IMR-90 (cell line): ENCODE measurements around the gene DEFB124. TPM values are rescaled to one million over a fixed set of nuclear protein-coding genes. Genes with fewer than 3 reads are reported as not detected.
A peak's percentile ranks its signal among the peaks of the same experiment; 100 is the strongest.

ENCODE experiments used
- ATAC-seq: fragments of 200-7000 bp; cut with Tn5 transposase; 2 replicates; pipeline ENCODE4 v1.9.1; 2020; ENCODE audit warnings: low read depth, mild to moderate bottlenecking, moderate library complexity
- BruUV-seq: library from RNA; stranded (reverse); fragments of 400-500 nt; replicated peaks from 2 replicates; lab custom pipeline; 2021; lab: Mats Ljungman, UMichigan
- CTCF ChIA-PET: fragments of 300-600 bp; formaldehyde crosslinking; extraction: SDS; loops from one replicate; lab custom pipeline; 2021; ENCODE audit warnings: antibody characterized with exemption; lab: Yijun Ruan, JAX
- POLR2A ChIA-PET: fragments of 300-600 bp; sonication (Branson Sonifier 250); formaldehyde crosslinking; loops from one replicate; lab custom pipeline; 2022; ENCODE audit warnings: antibody characterized with exemption; ENCODE audit not compliant: unreplicated experiment; lab: Charles Lee
- DNase-seq: peaks from one replicate; pipeline ENCODE4 v3.0.0; 2013
- H2AFZ ChIP-seq: replicated peaks from 2 replicates; pipeline ENCODE3; 2013; ENCODE audit warnings: low read length, mild to moderate bottlenecking; ENCODE audit not compliant: poor library complexity
- H2AK5ac ChIP-seq: 2 replicates; pipeline ENCODE4 v1.6.1; 2013; ENCODE audit warnings: low read depth, low read length, inconsistent platforms
- H2AK9ac ChIP-seq: replicated peaks from 2 replicates; pipeline ENCODE3; 2013; ENCODE audit warnings: mild to moderate bottlenecking, low read depth, low read length, moderate library complexity; ENCODE audit not compliant: poor library complexity
- H2BK120ac ChIP-seq: 2 replicates; pipeline ENCODE4 v1.6.1; 2013; ENCODE audit warnings: low read depth, low read length, inconsistent platforms
- H2BK15ac ChIP-seq: 3 replicates; pipeline ENCODE4 v1.6.1; 2013; ENCODE audit warnings: low read depth, low read length, inconsistent platforms
- H2BK20ac ChIP-seq: 2 replicates; pipeline ENCODE4 v1.6.1; 2013; ENCODE audit warnings: low read depth, mild to moderate bottlenecking, inconsistent platforms, low read length, moderate library complexity
- H2BK5ac ChIP-seq: 2 replicates; pipeline ENCODE4 v1.6.1; 2013; ENCODE audit warnings: mild to moderate bottlenecking, low read depth, low read length, inconsistent platforms; ENCODE audit not compliant: poor library complexity, severe bottlenecking
- H3K14ac ChIP-seq: replicated peaks from 2 replicates; pipeline ENCODE4 v1.6.1; 2013; ENCODE audit warnings: low read depth, low read length, inconsistent platforms
- H3K18ac ChIP-seq: 2 replicates; pipeline ENCODE4 v1.6.1; 2013; ENCODE audit warnings: low read depth, low read length, control low read depth
- H3K23ac ChIP-seq: 2 replicates; pipeline ENCODE4 v1.6.1; 2013; ENCODE audit warnings: low read depth, low read length, inconsistent platforms
- H3K27ac ChIP-seq: 2 replicates; pipeline ENCODE4 v1.5.1; 2013; ENCODE audit warnings: mild to moderate bottlenecking, control low read depth, low read length; ENCODE audit not compliant: insufficient read depth
- H3K27me3 ChIP-seq: 2 replicates; pipeline ENCODE4 v1.6.1; 2013; ENCODE audit warnings: low read length; ENCODE audit not compliant: control insufficient read depth, insufficient read depth
- H3K36me3 ChIP-seq: 2 replicates; pipeline ENCODE4 v1.6.1; 2013; ENCODE audit warnings: low read length, mixed read lengths; ENCODE audit not compliant: control insufficient read depth, insufficient read depth
- H3K4ac ChIP-seq: 2 replicates; pipeline ENCODE4 v1.6.1; 2013; ENCODE audit warnings: low read depth, low read length, inconsistent platforms
- H3K4me1 ChIP-seq: 2 replicates; pipeline ENCODE4 v1.6.1; 2013; ENCODE audit warnings: low read length, mixed read lengths; ENCODE audit not compliant: control insufficient read depth, insufficient read depth
- H3K4me2 ChIP-seq: 2 replicates; pipeline ENCODE4 v1.6.1; 2013; ENCODE audit warnings: low read depth, mild to moderate bottlenecking, control low read depth, low read length, moderate library complexity
- H3K4me3 ChIP-seq: 2 replicates; pipeline ENCODE4 v1.5.1; 2013; ENCODE audit warnings: low read depth, mild to moderate bottlenecking, control low read depth, low read length, moderate library complexity; ENCODE audit not compliant: insufficient read depth
- H3K56ac ChIP-seq: 2 replicates; pipeline ENCODE4 v1.6.1; 2013; ENCODE audit warnings: low read length, inconsistent platforms; ENCODE audit not compliant: insufficient read depth; ENCODE audit errors: extremely low read depth
- H3K79me1 ChIP-seq, 2 experiments: 2 replicates each; pipeline ENCODE4 v1.6.1; 2013; ENCODE audit warnings: low read length in 2 of 2, inconsistent platforms in 1 of 2, low read depth in 1 of 2
- H3K9ac ChIP-seq: 2 replicates; pipeline ENCODE4 v1.6.1; 2013; ENCODE audit warnings: low read depth, low read length, control low read depth
- H3K9me1 ChIP-seq: 2 replicates; pipeline ENCODE4 v1.6.1; 2013; ENCODE audit warnings: low read length, inconsistent platforms; ENCODE audit not compliant: insufficient read depth
- H3K9me3 ChIP-seq: 2 replicates; pipeline ENCODE4 v1.6.1; 2013; ENCODE audit warnings: low read length; ENCODE audit not compliant: control insufficient read depth, insufficient read depth
- H4K20me1 ChIP-seq: 2 replicates; pipeline ENCODE4 v1.6.1; 2013; ENCODE audit warnings: low read length, inconsistent platforms; ENCODE audit not compliant: insufficient read depth
- H4K5ac ChIP-seq: 2 replicates; pipeline ENCODE4 v1.6.1; 2013; ENCODE audit warnings: mild to moderate bottlenecking, low read depth, low read length, control low read depth
- H4K8ac ChIP-seq, 2 experiments: 2 replicates each; pipeline ENCODE4 v1.6.1; 2013; ENCODE audit warnings: low read depth in 2 of 2, low read length in 2 of 2, control low read depth in 1 of 2, inconsistent platforms in 1 of 2
- H4K91ac ChIP-seq: 2 replicates; pipeline ENCODE4 v1.6.1; 2013; ENCODE audit warnings: low read depth, low read length, inconsistent platforms; ENCODE audit not compliant: insufficient read depth
- BHLHE40 ChIP-seq: fragments of 150-350 bp; IDR thresholded peaks from 2 replicates; pipeline ENCODE4 v1.6.1; 2016; ENCODE audit warnings: mild to moderate bottlenecking, low read depth, low read length
- CEBPB ChIP-seq: IDR thresholded peaks from 2 replicates; pipeline ENCODE4 v1.6.1; 2012; ENCODE audit warnings: low read depth, low read length, improper control_type of control experiment
- WGBS, 2 experiments: methylation state at CpG; one replicate each; pipeline versions ENCODE4 v1.1.5 to v1.1.7; 2013; ENCODE audit warnings: missing lambda C conversion rate in 2 of 2; ENCODE audit not compliant: insufficient read length in 1 of 2; ENCODE audit errors: extremely low coverage in 2 of 2; 5-methylcytosine and 5-hydroxymethylcytosine counted together
- dilution Hi-C: fragments of 300-500 bp; cut with HindIII; formaldehyde crosslinking; loops from one replicate; pipeline ENCODE4 v1.14.3; 2018; ENCODE audit warnings: low sequenced_read_pairs; ENCODE audit not compliant: unreplicated experiment
- in situ Hi-C: fragments of 300-500 bp; cut with MboI; formaldehyde crosslinking; loops from 3 replicates; pipeline ENCODE4 v1.14.3; 2019; ENCODE audit warnings: low sequenced_read_pairs, inconsistent platforms, mixed read lengths
- intact Hi-C: fragments of 100-400 bp; cut with micrococcal nuclease; formaldehyde crosslinking; loops from 2 replicates; pipeline ENCODE4 v1.10.0; 2022
- polyA plus RNA-seq, 3 experiments: library from polyadenylated mRNA; depleted of rRNA; stranded (reverse); fragments of >200 nt; gene quantifications; 2 replicates each; pipeline ENCODE4 v1.2.3, GENCODE V29; 2012; ENCODE audit warnings: low replicate concordance in 1 of 3
- total RNA-seq: library from RNA; depleted of rRNA; stranded (reverse); fragments of >200 nt; gene quantifications from 2 replicates; pipeline ENCODE4 v1.2.3, GENCODE V29; 2012
- TF ChIP-seq, protein P1 (sequence below): fragments of 150-350 bp; IDR thresholded peaks from 2 replicates; pipeline ENCODE4 v1.6.1; 2017; ENCODE audit warnings: mild to moderate bottlenecking, antibody characterized with exemption, low read length, low read depth

Gene DEFB124
- total and polyA plus RNA-seq, 2 of the 4 experiments (the other 2 are of a cell fraction) = not detected

DNA sequence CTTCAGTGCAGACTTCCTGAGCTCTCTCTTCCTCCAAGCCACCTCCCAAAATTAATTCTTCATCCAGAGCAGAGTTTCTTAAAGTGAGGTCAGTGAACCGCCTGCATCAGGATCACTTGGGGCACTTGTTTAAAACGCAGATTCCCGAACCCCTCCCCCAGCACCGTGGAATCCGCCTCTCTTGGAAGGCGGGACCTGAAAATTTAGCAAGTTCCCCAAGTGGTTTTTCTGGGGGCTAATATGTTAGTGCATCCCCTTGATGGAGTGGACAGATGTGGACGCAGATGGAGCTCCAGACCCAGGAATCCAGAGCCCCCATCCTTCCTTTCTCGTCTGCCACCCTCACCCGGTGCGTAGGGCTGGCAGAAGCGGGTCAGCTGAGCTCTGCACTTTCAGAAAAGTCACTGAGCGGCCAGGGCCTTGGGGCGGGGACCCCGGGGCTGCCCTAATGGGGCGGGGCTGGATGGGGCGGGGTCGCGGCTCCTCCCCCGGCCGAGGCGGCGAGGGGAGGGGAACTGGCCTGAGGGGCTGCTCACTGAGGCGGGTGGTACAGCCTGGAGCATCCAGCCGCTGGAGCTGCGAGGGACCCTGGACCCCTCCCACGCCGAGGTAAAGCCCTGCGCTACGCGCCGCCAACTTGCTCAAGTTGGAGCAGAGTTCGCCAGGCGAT lies at the start of gene DEFB124, which contains the start of gene REM1 (continued):
- no peak for TF ChIP-seq BHLHE40

DNA sequence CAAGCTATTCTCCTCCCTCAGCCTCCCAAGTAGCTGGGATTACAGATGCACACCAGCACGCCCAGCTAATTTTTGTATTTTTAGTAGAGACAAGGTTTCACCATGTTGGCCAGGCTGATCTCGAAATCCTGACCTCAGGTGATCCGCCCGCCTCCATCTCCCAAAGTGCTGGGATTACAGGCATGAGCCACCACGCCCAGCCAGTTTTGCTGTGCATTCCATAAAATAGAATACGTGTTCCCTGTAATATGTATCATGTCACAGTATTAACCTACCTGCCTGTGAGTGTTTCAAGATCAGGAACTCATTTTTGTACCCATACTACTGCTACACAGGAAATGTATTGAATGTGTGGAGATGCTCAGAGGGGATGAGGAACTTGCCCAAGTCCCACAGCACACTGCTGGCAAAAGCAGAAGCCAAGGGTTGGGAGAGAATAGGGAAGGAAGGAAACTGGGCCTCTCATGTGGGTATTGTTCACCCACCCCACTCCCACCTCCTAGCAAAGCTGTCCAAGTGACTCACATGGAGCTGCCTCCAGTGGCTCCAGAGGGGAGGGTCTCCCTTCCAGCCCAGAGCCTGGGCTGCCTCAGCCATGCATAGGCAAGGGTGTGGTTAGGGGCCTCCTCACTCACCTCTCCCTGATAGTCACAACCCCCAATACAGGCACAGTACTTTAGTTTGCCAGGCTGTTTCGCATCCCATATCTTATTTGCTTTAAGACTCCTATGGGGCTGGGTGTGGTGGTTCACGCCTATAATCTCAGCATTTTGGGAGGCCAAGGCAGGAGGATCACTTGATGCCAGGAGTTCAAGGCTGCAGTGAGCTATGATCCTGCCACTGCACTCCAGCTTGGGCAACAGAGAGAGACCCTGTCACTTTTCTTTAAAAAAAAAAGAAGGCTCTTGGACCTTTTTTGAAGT lies 48.7 kb upstream of the DEFB124 start:
- Histone ChIP-seq H3K27me3 (no peaks in the 10 kb centered on the region), H3K9me1 (peaks cover 16% of the 10 kb centered on the region), H2BK5ac (no peak overlapping the region), H3K79me1 (peaks cover 28 to 84% of the 10 kb centered on the region in 2 experiments), H4K5ac (no peak overlapping the region), H2BK15ac (no peak overlapping the region), H2BK120ac (no peak overlapping the region), H2AK5ac (no peak overlapping the region), H3K4ac (no peak overlapping the region), H3K9me3 (no peaks in the 10 kb centered on the region), H3K56ac (no peak overlapping the region), H4K91ac (no peak overlapping the region), H4K20me1 (peaks cover 70% of the 10 kb centered on the region), H4K8ac (no peak overlapping the region), H3K4me2 (no peak overlapping the region), H2AK9ac (no peak overlapping the region), H2AFZ (no peak overlapping the region), H3K4me1 (peaks cover 3% of the 10 kb centered on the region; the same call in 1 of the 2 replicates), H3K23ac (no peak overlapping the region), H3K9ac (no peak overlapping the region), H3K14ac (no peak overlapping the region), H3K4me3 (no peak overlapping the region), H3K27ac (no peak overlapping the region), H3K18ac (no peak overlapping the region), H3K36me3 (peaks cover 34% of the 10 kb centered on the region), H2BK20ac (no peak overlapping the region)
- ATAC-seq (peak; percentile 33), DNase-seq (peak; percentile 23)
- WGBS, 2 experiments = no CpG with 5 or more reads among the region's 8 CpGs
- intact Hi-C loops (no loop called here), dilution Hi-C loops (no loop called here), in situ Hi-C loops (no loop called here)
- TF ChIP-seq, protein P1, sequence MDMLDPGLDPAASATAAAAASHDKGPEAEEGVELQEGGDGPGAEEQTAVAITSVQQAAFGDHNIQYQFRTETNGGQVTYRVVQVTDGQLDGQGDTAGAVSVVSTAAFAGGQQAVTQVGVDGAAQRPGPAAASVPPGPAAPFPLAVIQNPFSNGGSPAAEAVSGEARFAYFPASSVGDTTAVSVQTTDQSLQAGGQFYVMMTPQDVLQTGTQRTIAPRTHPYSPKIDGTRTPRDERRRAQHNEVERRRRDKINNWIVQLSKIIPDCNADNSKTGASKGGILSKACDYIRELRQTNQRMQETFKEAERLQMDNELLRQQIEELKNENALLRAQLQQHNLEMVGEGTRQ = no peak
- no peak for TF ChIP-seq CEBPB
- ChIA-PET POLR2A (no interaction called here), CTCF (no interaction called here)
- BruUV-seq = no TSS peak
